ENCODE measurements around the gene UBL4B. TPM values are rescaled to one million over a fixed set of nuclear protein-coding genes. Genes with fewer than 3 reads are reported as not detected.

The UBL4B gene
- total RNA-seq, 1 donor from 2014 or later, result not detected

- H3K36me3 ChIP-seq, result no peaks in the 10 kb centered on the region
- no peak overlapping the region for H3K4me3 ChIP-seq
- H3K4me1 ChIP-seq, result no peaks in the 10 kb centered on the region
- H3K27ac ChIP-seq, result no peak overlapping the region
- H3K27me3 ChIP-seq (ENCODE audit: low read depth), result peaks cover 6% of the 10 kb centered on the region
- intact Hi-C loops (cut with DNase I), result no loop called here
- ATAC-seq (no peak), DNase-seq (no peak)
- H3K9me3 ChIP-seq, result no peaks in the 10 kb centered on the region
- no peak for TF ChIP-seq CTCF (IDR thresholded peaks at IDR 0.05)
Measured at GRCh38 chr1:110102081-110102480, 10.2 kb upstream of the UBL4B start.

DNA sequence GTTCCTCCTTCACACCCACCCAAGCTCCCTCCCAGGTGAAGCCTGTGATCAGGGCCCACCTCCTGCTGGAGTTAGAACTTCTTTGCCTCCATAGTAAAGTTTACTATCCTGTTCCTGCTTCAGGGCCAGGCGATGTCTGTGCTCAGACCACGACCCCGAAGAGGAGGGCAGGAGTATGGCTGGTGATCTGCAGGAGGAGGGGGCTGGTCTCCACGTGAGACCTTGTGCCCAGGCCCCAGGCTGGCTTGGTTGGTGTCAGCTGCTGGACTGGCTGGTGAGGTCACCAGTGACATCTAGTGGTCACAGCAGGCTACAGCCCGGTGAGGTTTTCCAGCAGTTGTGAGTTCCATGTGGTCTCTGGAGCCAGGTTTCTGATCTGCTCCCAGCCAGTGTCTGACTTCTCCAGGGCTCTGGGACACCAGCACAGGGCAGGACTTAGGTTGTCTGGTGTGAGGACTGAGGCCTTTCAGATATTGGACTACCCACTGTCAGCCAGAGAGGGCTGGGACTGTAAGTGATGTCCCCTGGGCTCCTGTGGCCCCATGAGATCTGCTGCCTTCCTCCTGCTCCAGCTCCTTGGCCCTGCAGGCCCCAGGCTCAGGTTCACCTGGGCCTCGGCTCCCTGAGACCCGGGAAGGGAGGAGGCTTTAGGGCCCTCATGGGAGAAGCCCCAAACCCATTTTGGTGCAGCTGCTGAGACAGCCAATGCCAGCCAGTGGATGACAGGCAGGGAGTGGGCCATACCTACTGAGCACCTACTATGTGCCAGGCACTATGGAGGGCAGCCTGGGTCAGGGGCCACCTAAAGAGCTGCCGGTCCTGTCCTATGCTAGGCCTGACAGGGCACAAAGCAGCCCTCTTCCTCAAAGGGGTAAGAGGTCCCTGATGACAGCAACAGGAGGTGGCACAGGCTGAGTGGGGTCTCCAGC, 6.0 kb upstream of the UBL4B start:
- no peak overlapping the region for H3K27ac ChIP-seq
- H3K27me3 ChIP-seq (ENCODE audit: low read depth), result no peaks in the 10 kb centered on the region
- DNase-seq (peak; percentile 69), ATAC-seq (peak; percentile 84 to 85)
- TF ChIP-seq CTCF (IDR thresholded peaks at IDR 0.05), result peak; percentile 94
- H3K4me3 ChIP-seq, result no peak overlapping the region
- intact Hi-C loops (cut with DNase I), result no loop called here
- H3K36me3 ChIP-seq, result no peaks in the 10 kb centered on the region
- no peaks in the 10 kb centered on the region for H3K4me1 ChIP-seq
- H3K9me3 ChIP-seq, result no peaks in the 10 kb centered on the region

- no peaks in the 10 kb centered on the region for H3K36me3 ChIP-seq
- intact Hi-C loops (cut with DNase I), result no loop called here
- no peaks in the 10 kb centered on the region for H3K27me3 ChIP-seq (ENCODE audit: low read depth)
- no peak for DNase-seq
- TF ChIP-seq CTCF (IDR thresholded peaks at IDR 0.05), result no peak
- H3K27ac ChIP-seq, result no peak overlapping the region
- no peaks in the 10 kb centered on the region for H3K9me3 ChIP-seq
- no peak overlapping the region for H3K4me3 ChIP-seq
- ATAC-seq, result no peak
- no peaks in the 10 kb centered on the region for H3K4me1 ChIP-seq
Measured at GRCh38 chr1:110107867-110108469, 4.3 kb upstream of the UBL4B start.

DNA sequence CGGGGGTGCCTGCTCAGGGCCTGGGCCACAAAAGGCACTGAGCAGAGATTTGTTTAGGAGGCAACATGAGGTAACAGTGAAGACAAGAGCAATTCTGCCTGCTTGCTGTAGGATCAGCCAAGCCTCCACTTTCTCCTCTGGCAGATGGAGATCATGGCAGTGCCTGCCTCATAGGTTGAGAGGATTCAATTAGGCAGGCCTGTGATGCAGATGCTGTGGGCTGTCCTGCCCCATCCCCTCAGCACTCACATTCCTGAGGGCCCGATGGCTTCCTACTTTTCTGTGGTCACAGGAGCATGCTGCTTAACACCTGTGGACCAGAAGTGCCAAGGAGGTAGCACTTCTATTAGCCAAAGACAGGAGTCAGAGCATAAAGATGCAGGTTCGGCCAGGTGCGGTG, 1.2 kb upstream of the UBL4B start:
- DNase-seq, result no peak

GRCh38 chr1:110112656-110113055, 413 bp downstream of the UBL4B start:
- ATAC-seq, result no peak
- DNase-seq, result no peak
- no peaks in the 10 kb centered on the region for H3K9me3 ChIP-seq
- H3K27me3 ChIP-seq (ENCODE audit: low read depth), result peaks cover 20% of the 10 kb centered on the region
- no peak overlapping the region for H3K27ac ChIP-seq
- no peaks in the 10 kb centered on the region for H3K4me1 ChIP-seq
- TF ChIP-seq CTCF (IDR thresholded peaks at IDR 0.05), result no peak
- H3K4me3 ChIP-seq, result no peak overlapping the region
- no peaks in the 10 kb centered on the region for H3K36me3 ChIP-seq
- intact Hi-C loops (cut with DNase I), result no loop called here

More for the DNA sequence above, 1.2 kb upstream of the UBL4B start:
- Histone ChIP-seq H3K27ac (no peak overlapping the region), H3K4me3 (no peak overlapping the region), H3K4me1 (no peaks in the 10 kb centered on the region), H3K36me3 (no peaks in the 10 kb centered on the region), H3K9me3 (no peaks in the 10 kb centered on the region), H3K27me3 (ENCODE audit: low read depth) (peaks cover 12% of the 10 kb centered on the region)
- intact Hi-C loops (cut with DNase I), result no loop called here
- ATAC-seq, result no peak
- no peak for TF ChIP-seq CTCF (IDR thresholded peaks at IDR 0.05)
